ENCODE measurements around the gene LRIG2.
A peak's percentile ranks its signal among the peaks of the same experiment; 100 is the strongest.

The LRIG2 gene

GRCh38 chr1:113137563-113137962 lies 64.6 kb downstream of the LRIG2 start:
- no peak overlapping the region for H3K4me3 ChIP-seq (ENCODE audit: control insufficient read depth, low read depth, low read length)
- TF ChIP-seq CTCF (conservative IDR thresholded peaks at IDR 0.05; ENCODE audit: control insufficient read depth, insufficient read depth, low read depth, low read length) = no peak

DNA sequence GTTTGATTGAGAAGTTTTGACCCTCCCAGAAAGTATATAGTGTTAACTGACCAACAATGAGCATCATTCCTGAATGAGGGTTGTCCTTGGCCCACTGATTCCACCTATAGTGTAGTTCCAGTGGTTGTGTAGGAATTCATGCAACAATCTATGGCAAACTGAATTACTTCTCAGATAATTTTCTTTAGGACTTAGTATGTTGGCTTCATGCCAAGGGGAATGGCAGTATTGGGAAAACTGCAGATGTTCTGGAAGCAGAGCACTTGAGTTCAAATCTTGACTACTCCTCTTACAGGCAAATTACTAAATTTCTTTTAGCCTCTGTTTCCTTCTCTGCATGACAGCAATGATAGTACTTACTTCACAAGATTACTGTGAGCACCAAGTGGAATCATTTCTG lies 65.8 kb downstream of the LRIG2 start:
- no peak overlapping the region for H3K4me3 ChIP-seq (ENCODE audit: control insufficient read depth, low read depth, low read length)

More at GRCh38 chr1:113137563-113137962, 64.6 kb downstream of the LRIG2 start:
- DNase-seq (ENCODE audit: low read depth) = no peak

GRCh38 chr1:113140176-113140575 lies 67.2 kb downstream of the LRIG2 start:
- no peak for TF ChIP-seq CTCF (conservative IDR thresholded peaks at IDR 0.05; ENCODE audit: control insufficient read depth, insufficient read depth, low read depth, low read length)
- no peak for DNase-seq (ENCODE audit: low read depth)
- no peak overlapping the region for H3K4me3 ChIP-seq (ENCODE audit: control insufficient read depth, low read depth, low read length)

More for the DNA sequence above, 65.8 kb downstream of the LRIG2 start:
- no peak for DNase-seq (ENCODE audit: low read depth)
- TF ChIP-seq CTCF (conservative IDR thresholded peaks at IDR 0.05; ENCODE audit: control insufficient read depth, insufficient read depth, low read depth, low read length) = no peak

DNA sequence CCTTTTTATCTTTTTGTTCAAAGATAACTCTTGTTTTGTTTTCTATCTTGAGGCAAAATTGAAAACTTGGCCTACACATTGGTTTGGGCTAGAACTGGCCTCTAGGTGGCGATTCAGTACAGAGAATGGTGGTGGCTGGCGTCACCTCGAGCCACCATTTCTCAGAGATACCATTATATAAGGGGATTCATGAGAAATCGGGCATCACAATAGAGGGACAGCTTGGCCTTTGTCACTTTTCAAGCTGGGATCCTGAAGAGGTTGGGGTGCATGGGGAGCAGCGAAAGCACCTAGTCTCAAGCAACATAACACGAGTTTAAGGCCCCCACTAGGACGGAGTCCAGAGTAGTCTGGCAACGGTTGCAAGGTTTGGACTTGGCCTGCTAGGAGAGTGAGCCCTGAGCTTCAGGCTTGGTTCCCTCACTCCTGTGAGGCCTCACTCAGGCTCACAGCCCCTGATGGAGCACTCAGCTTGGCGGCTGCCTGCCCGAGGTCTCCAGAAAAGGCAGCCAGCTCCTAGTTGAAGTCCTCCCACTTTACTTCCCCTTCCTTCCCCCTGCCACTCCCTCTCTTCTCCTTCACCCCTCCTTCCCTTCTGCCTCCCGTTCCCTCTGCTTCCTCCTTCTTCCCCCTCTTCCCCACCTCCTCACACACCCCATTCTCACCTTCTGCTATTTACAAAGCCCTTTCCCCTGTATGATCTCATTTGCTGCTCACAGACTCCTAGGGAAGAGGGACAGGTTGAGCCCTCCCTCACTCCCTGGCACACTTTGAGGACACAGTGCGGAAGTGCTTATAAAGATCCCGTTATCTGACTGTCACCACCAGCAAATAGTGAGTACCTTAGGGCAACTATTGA lies 67.8 kb downstream of the LRIG2 start:
- H3K4me3 ChIP-seq (ENCODE audit: control insufficient read depth, low read depth, low read length) = no peak overlapping the region
- TF ChIP-seq CTCF (conservative IDR thresholded peaks at IDR 0.05; ENCODE audit: control insufficient read depth, insufficient read depth, low read depth, low read length) = peak; percentile 90
- DNase-seq (ENCODE audit: low read depth) = peak; percentile 73

DNA sequence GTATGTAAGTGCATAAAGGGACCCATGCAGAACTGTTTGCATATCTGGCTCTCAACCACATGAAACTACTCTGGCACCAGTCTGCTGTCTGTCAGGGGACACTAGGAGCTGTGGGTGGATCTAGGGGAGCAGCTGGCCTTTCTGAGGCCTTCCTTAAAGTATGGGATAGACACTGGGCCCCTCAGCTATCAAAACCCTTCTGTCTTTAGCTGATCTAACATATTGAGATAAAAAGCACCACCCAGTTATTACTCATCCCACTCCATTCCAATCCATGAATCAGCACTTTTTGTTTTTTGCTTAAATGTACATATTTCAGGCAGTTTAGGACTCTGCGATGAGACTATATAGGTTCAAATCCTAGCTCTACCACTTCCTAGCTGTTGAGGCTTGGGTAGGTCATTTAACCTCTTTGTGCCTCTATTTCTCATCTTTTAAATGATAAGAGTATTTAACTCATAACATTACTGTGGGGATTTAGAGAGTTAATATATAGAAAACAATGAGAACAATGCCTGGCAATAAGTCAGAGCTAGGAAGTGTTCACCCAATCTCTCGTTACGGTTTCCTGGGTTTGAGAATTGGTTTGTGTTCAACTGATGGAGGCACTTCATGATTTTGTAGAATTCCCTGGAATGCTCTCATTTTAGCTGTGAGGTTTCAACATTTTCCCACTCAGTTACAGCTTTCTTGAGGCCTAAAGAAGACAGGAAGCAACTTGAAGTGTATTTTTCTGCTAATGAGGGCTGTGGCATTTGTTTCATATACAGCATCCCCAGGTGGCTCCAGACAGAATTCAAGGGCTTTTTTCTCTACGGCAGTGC lies 68.9 kb downstream of the LRIG2 start:
- no peak for TF ChIP-seq CTCF (conservative IDR thresholded peaks at IDR 0.05; ENCODE audit: control insufficient read depth, insufficient read depth, low read depth, low read length)
- peak; percentile 79 for DNase-seq (ENCODE audit: low read depth)
- no peak overlapping the region for H3K4me3 ChIP-seq (ENCODE audit: control insufficient read depth, low read depth, low read length)

- H3K4me3 ChIP-seq (ENCODE audit: control insufficient read depth, low read depth, low read length) = no peak overlapping the region
- peak; percentile 45 for DNase-seq (ENCODE audit: low read depth)
- TF ChIP-seq CTCF (conservative IDR thresholded peaks at IDR 0.05; ENCODE audit: control insufficient read depth, insufficient read depth, low read depth, low read length) = no peak
These were observed 69.8 kb downstream of the LRIG2 start for GRCh38 chr1:113142791-113143190.

Data from fibroblast of mammary gland (primary cell).